ENCODE data around the gene IGSF8.

GRCh38 chr1:160117709-160118183 is 19.3 kb upstream of the IGSF8 start:
- no peak for TF ChIP-seq TEAD4 (CRISPR knock-in tag; IDR thresholded peaks at IDR 0.05)
- TF ChIP-seq FOXP1 (CRISPR knock-in tag; IDR thresholded peaks at IDR 0.05; ENCODE audit: borderline replicate concordance), result no peak
- no peak for TF ChIP-seq CTCF (IDR thresholded peaks at IDR 0.05)
- no peak for TF ChIP-seq NFATC4 (CRISPR knock-in tag; IDR thresholded peaks at IDR 0.05)
- TF ChIP-seq ZNF121 (CRISPR knock-in tag; IDR thresholded peaks at IDR 0.05), result no peak
- no peak for TF ChIP-seq ZBTB43 (CRISPR knock-in tag; IDR thresholded peaks at IDR 0.05)
- no peak for TF ChIP-seq E2F1 (CRISPR knock-in tag; IDR thresholded peaks at IDR 0.05)
- TF ChIP-seq OVOL2 (CRISPR knock-in tag; IDR thresholded peaks at IDR 0.05; ENCODE audit: borderline replicate concordance), result no peak

All from WTC11 (cell line).